GM12873 (cell line): ENCODE results near the gene CASK.

Source experiments
- CTCF ChIP-seq: IDR thresholded peaks from 2 replicates; pipeline ENCODE4 v1.5.1; 2012; ENCODE audit warnings: low read depth, mild to moderate bottlenecking, moderate library complexity, low read length, control low read depth; ENCODE audit not compliant: insufficient read depth; ENCODE audit errors: missing control alignments

The CASK gene

GRCh38 chrX:41799661-41800060 is 123.7 kb downstream of the CASK start:
- no peak for TF ChIP-seq CTCF

- no peak for TF ChIP-seq CTCF
These were observed 126.8 kb downstream of the CASK start for GRCh38 chrX:41796577-41796976.

GRCh38 chrX:41796046-41796445 is 127.3 kb downstream of the CASK start:
- no peak for TF ChIP-seq CTCF

- TF ChIP-seq CTCF, result no peak
These were observed 134.0 kb downstream of the CASK start for GRCh38 chrX:41789374-41789773.

- no peak for TF ChIP-seq CTCF
These were observed 137.7 kb downstream of the CASK start for GRCh38 chrX:41785685-41786084.

- TF ChIP-seq CTCF, result peak; percentile 82
These were observed 141.9 kb downstream of the CASK start for GRCh38 chrX:41781500-41781899.

GRCh38 chrX:41779941-41780340 is 143.4 kb downstream of the CASK start:
- TF ChIP-seq CTCF, result no peak
